Fibroblast of lung (primary cell): ENCODE measurements around the gene HCST. TPM values are rescaled to one million over a fixed set of nuclear protein-coding genes. Genes with fewer than 3 reads are reported as not detected.
"Not testable (repeated sequence)": the region's sequence is repeated elsewhere in the genome, so short reads cannot be mapped to it uniquely, and the experiment has no call there.

Source experiments
- DNase-seq, 2 donors: peaks; one replicate each; pipeline versions ENCODE4 v3.0.0 to v3.0.0-alpha.2; 2010; ENCODE audit warnings: low read depth in 2 of 2
- H2AFZ ChIP-seq: 2 replicates; pipeline ENCODE4 v1.5.1; 2012; ENCODE audit warnings: low read length, control low read depth, inconsistent platforms
- H3K27ac ChIP-seq: 2 replicates; pipeline ENCODE4 v1.5.1; 2011; ENCODE audit warnings: low read length, control low read depth; ENCODE audit not compliant: insufficient read depth
- H3K27me3 ChIP-seq: 2 replicates; pipeline ENCODE4 v1.5.1; 2011; ENCODE audit warnings: mild to moderate bottlenecking, low read length; ENCODE audit not compliant: control insufficient read depth, insufficient read depth
- H3K36me3 ChIP-seq: 2 replicates; pipeline ENCODE4 v1.5.1; 2011; ENCODE audit warnings: low read length; ENCODE audit not compliant: control insufficient read depth, insufficient read depth
- H3K4me1 ChIP-seq: 2 replicates; pipeline ENCODE4 v1.5.1; 2011; ENCODE audit warnings: low read length; ENCODE audit not compliant: control insufficient read depth, insufficient read depth; ENCODE audit errors: extremely low read depth
- H3K4me2 ChIP-seq: 2 replicates; pipeline ENCODE4 v1.5.1; 2011; ENCODE audit warnings: low read length, control low read depth; ENCODE audit not compliant: insufficient read depth; ENCODE audit errors: extremely low read depth
- H3K4me3 ChIP-seq, 4 experiments: fragments of 200-600 bp in 1 of 4; sonication (generic) in 1 of 4; replicated peaks in 1 of 4; 2 replicates each; pipeline ENCODE4 v1.5.1; 2011 to 2016; ENCODE audit warnings: low read length in 4 of 4, low read depth in 3 of 4, mild to moderate bottlenecking in 3 of 4, control low read depth in 2 of 4, inconsistent platforms in 1 of 4, mixed read lengths in 1 of 4; ENCODE audit not compliant: insufficient read depth in 1 of 4; ENCODE audit errors: control extremely low read depth in 1 of 4
- H3K79me2 ChIP-seq: 2 replicates; pipeline ENCODE4 v1.5.1; 2012; ENCODE audit warnings: mild to moderate bottlenecking, low read length, inconsistent platforms; ENCODE audit not compliant: control insufficient read depth, insufficient read depth
- H3K9ac ChIP-seq: 2 replicates; pipeline ENCODE4 v1.5.1; 2011; ENCODE audit warnings: mild to moderate bottlenecking, low read length, control low read depth; ENCODE audit not compliant: insufficient read depth
- H3K9me3 ChIP-seq: 2 replicates; pipeline ENCODE4 v1.5.1; 2012; ENCODE audit warnings: low read depth, low read length; ENCODE audit not compliant: control insufficient read depth, insufficient read depth
- H4K20me1 ChIP-seq: 2 replicates; pipeline ENCODE4 v1.5.1; 2011; ENCODE audit warnings: low read length; ENCODE audit not compliant: control insufficient read depth, insufficient read depth; ENCODE audit errors: extremely low read depth
- CTCF ChIP-seq, 2 donors: IDR thresholded peaks in 1 of 2; conservative IDR thresholded peaks in 1 of 2; 1 replicate in 1 of 2; 2 replicates in 1 of 2; pipeline ENCODE4 v1.5.1; 2011 to 2012; ENCODE audit warnings: low read length in 2 of 2, control low read depth in 1 of 2, inconsistent platforms in 1 of 2, low read depth in 1 of 2, mild to moderate bottlenecking in 1 of 2
- EZH2 ChIP-seq: IDR thresholded peaks from 2 replicates; pipeline ENCODE4 v1.5.1; 2012; ENCODE audit warnings: low read length, control low read depth, mild to moderate bottlenecking; ENCODE audit errors: missing control alignments
- polyA plus RNA-seq, 2 donors: library from polyadenylated mRNA; depleted of rRNA in 1 of 2; stranded (reverse) in 1 of 2; unstranded in 1 of 2; fragments of >200 nt; gene quantifications; 2 replicates each; pipeline ENCODE4 v1.2.1, GENCODE V29; 2011 to 2012; ENCODE audit warnings: missing spikeins in 1 of 2
- total RNA-seq: library from RNA; depleted of rRNA; stranded (reverse); fragments of >200 nt; gene quantifications from 2 replicates; pipeline ENCODE4 v1.2.1, GENCODE V29; 2014

Gene HCST
- total and polyA plus RNA-seq, 2 donors (not counting 1 experiment from before 2014, with no cell fraction given): 0.14 to 2.0 TPM

DNA sequence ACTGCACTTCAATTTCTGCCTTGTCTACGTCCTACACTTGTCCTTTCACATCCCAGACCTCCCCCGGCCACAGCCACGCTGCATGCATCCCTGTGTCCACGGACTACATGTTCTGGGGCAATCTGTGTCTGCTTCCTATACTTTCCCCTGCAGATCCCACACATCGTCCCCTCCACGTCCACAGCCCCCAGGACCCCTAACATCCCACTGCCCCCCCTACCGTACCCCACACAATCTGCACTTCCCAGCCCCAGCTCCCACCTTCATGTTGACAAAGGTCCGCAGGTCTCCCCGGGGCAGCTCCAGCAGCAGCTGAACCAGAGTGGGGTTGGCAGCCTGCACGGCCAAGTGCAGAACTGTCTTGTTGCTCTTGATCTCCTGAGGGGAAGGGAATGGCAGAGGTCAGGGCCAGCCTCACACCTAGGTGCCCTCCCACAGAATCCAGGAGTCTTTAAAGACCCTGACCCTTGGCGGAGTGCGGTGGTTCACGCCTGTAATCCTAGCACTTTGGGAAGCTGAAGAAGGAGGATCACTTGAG lies 12.1 kb upstream of the HCST start:
- no peak overlapping the region for H3K27ac ChIP-seq
- H3K27me3 ChIP-seq: no peaks in the 10 kb centered on the region
- no peak overlapping the region for H2AFZ ChIP-seq
- no peaks in the 10 kb centered on the region for H4K20me1 ChIP-seq
- no peak overlapping the region for H3K9ac ChIP-seq
- TF ChIP-seq EZH2: no peak
- TF ChIP-seq CTCF (conservative IDR thresholded peaks at IDR 0.05 in 1 of 2, IDR thresholded peaks at IDR 0.05 in 1 of 2; ENCODE audit: low read depth in 1 of 2, low read length in 2 of 2): no peak
- H3K4me2 ChIP-seq: no peak overlapping the region
- H3K36me3 ChIP-seq: peaks cover 11% of the 10 kb centered on the region
- no peak for DNase-seq
- no peak overlapping the region for H3K4me3 ChIP-seq
- H3K4me1 ChIP-seq: no peaks in the 10 kb centered on the region
- H3K9me3 ChIP-seq: no peaks in the 10 kb centered on the region
- no peaks in the 10 kb centered on the region for H3K79me2 ChIP-seq

GRCh38 chr19:35891819-35892218 lies 10.5 kb upstream of the HCST start:
- not testable (repeated sequence) for H3K4me1 ChIP-seq, H3K4me2 ChIP-seq, DNase-seq, H3K27me3 ChIP-seq, H2AFZ ChIP-seq, H3K4me3 ChIP-seq, H3K9me3 ChIP-seq, H3K9ac ChIP-seq, H3K27ac ChIP-seq, H3K79me2 ChIP-seq, H4K20me1 ChIP-seq
- H3K36me3 ChIP-seq: peaks cover 18% of the 10 kb centered on the region

- Histone ChIP-seq H3K27ac (no peak overlapping the region), H3K4me3 (no peak overlapping the region), H3K36me3 (peaks cover 19% of the 10 kb centered on the region), H3K4me1 (no peaks in the 10 kb centered on the region), H3K79me2 (peaks cover 4% of the 10 kb centered on the region), H3K9ac (no peak overlapping the region), H3K9me3 (no peaks in the 10 kb centered on the region), H3K27me3 (no peaks in the 10 kb centered on the region), H4K20me1 (no peaks in the 10 kb centered on the region), H3K4me2 (no peak overlapping the region), H2AFZ (no peak overlapping the region)
- no peak for DNase-seq
- TF ChIP-seq CTCF (conservative IDR thresholded peaks at IDR 0.05 in 1 of 2, IDR thresholded peaks at IDR 0.05 in 1 of 2; ENCODE audit: low read depth in 1 of 2, low read length in 2 of 2): no peak
- TF ChIP-seq EZH2: no peak
Measured at GRCh38 chr19:35894342-35894741, 8.0 kb upstream of the HCST start.
